ENCODE data around the gene UBE2S. TPM values are rescaled to one million over a fixed set of nuclear protein-coding genes. Genes with fewer than 3 reads are reported as not detected.
A peak's percentile ranks its signal among the peaks of the same experiment; 100 is the strongest.

UBE2S gene
- total and polyA plus RNA-seq, 2 of the 8 experiments (the other 6 are each of a cell fraction or from before 2014, with no cell fraction given), result 398 to 530 TPM

- POLR2A ChIA-PET (ENCODE audit: partially characterized antibody), result interaction anchor here (0.7 kb wide), 1 partner anchor 33 kb away, joined by 3 read pairs; no protein-coding TSS in a partner anchor
- no peak overlapping the region for H2BK20ac ChIP-seq (ENCODE audit: low read length)
- WGBS, 2 experiments (ENCODE audit: extremely low coverage in 1 of 2, insufficient coverage in 1 of 2, insufficient read length in 1 of 2, insufficient replicate concordance in 2 of 2, low coverage in 1 of 2, low lambda C conversion rate in 2 of 2, missing lambda C conversion rate in 1 of 2), result 81% methylated on average over 3 of the region's 4 CpGs; no CpG with 5 or more reads in 1 of the 2 experiments
- no peak overlapping the region; a peak in 1 of 7 replicates for H3K9ac ChIP-seq (replicated peaks in 1 of 4; ENCODE audit: extremely low read depth in 1 of 4, low read depth in 3 of 4, low read length in 3 of 4)
- H3K27ac ChIP-seq (ENCODE audit: low read depth, low read length), result no peak overlapping the region
- 0 out of 4 replicates have a peak, but pooled peaks cover 0 to 9% of the 10 kb centered on the region in 2 experiments for H3K9me3 ChIP-seq (ENCODE audit: insufficient read depth in 2 of 2, low read depth in 1 of 2, low read length in 1 of 2)
- H3K18ac ChIP-seq (ENCODE audit: extremely low read depth, low read length), result no peak overlapping the region
- no peak overlapping the region for H3K23ac ChIP-seq (ENCODE audit: insufficient read length)
- no peak for DNase-seq (ENCODE audit: low read depth in 1 of 2, low spot score in 2 of 2)
- H3K23me2 ChIP-seq (ENCODE audit: low read depth, low read length), result peaks cover 13% of the 10 kb centered on the region; the same call in 1 of the 2 replicates
- CTCF ChIA-PET (ENCODE audit: partially characterized antibody), result no interaction called here
- no peak overlapping the region; the same call in 1 of the 2 replicates for H2BK15ac ChIP-seq (ENCODE audit: low read length)
- H2BK120ac ChIP-seq (replicated peaks; ENCODE audit: low read depth, low read length), result no peak overlapping the region
- H3K4me3 ChIP-seq (ENCODE audit: extremely low read depth in 1 of 4, insufficient read depth in 2 of 4, low read depth in 3 of 4, low read length in 4 of 4), result no peak overlapping the region
- peak overlapping the region; percentile 1; the same call in 1 of the 2 replicates for H2BK12ac ChIP-seq (ENCODE audit: low read depth, low read length)
- no peak overlapping the region for H3K14ac ChIP-seq (ENCODE audit: insufficient read length)
- 0 out of 2 replicates have a peak overlapping the region, but pooled peaks have one; percentile 1 for H2AK5ac ChIP-seq (ENCODE audit: low read depth, low read length)
- H3K79me2 ChIP-seq (ENCODE audit: control insufficient read depth in 1 of 2, insufficient read depth in 2 of 2, low read length in 2 of 2), result no peaks in the 10 kb centered on the region
- no peak for TF ChIP-seq BCL11A (IDR thresholded peaks at IDR 0.05; ENCODE audit: low read depth in 2 of 2, low read length in 2 of 2)
- no peak for TF ChIP-seq BACH1 (IDR thresholded peaks at IDR 0.05; ENCODE audit: low read length)
- TF ChIP-seq HDAC6 (IDR thresholded peaks at IDR 0.05; ENCODE audit: low read depth, low read length), result no peak
- H3K56ac ChIP-seq (replicated peaks; ENCODE audit: insufficient read length, low read depth, low read length), result peak overlapping the region; percentile 100
- peak overlapping the region; percentile 95 for H4K91ac ChIP-seq (replicated peaks; ENCODE audit: insufficient read length, low read length)
- FAIRE-seq, result peak; percentile 72
- no peak overlapping the region for H3K4me2 ChIP-seq (ENCODE audit: insufficient read depth in 1 of 2, low read depth in 2 of 2, low read length in 2 of 2)
- no peaks in the 10 kb centered on the region for H3K36me3 ChIP-seq (ENCODE audit: control insufficient read depth in 2 of 4, insufficient read depth in 4 of 4, low read length in 3 of 4)
- peaks cover 4 to 19% (median 15%) of the 10 kb centered on the region in 4 experiments; a peak in 6 of 7 replicates for H3K27me3 ChIP-seq (replicated peaks in 1 of 4; ENCODE audit: control insufficient read depth in 3 of 4, extremely low read depth in 1 of 4, insufficient read depth in 3 of 4, low read length in 3 of 4)
- H2AFZ ChIP-seq (ENCODE audit: low read length), result no peak overlapping the region
- peaks cover 0 to 6% (median 0%) of the 10 kb centered on the region in 4 experiments; a peak in 3 of 7 replicates for H3K4me1 ChIP-seq (replicated peaks in 1 of 4; ENCODE audit: control insufficient read depth in 3 of 4, insufficient read depth in 4 of 4, low read length in 3 of 4)
- no peak overlapping the region for H2BK5ac ChIP-seq (ENCODE audit: low read depth, low read length)
- H4K5ac ChIP-seq (ENCODE audit: insufficient read length, low read depth, low read length), result no peak overlapping the region
- no peak overlapping the region for H3K4ac ChIP-seq (replicated peaks; ENCODE audit: insufficient read length, low read depth, low read length)
- peaks cover 6% of the 10 kb centered on the region for H3K79me1 ChIP-seq (ENCODE audit: low read depth, low read length)
- peaks cover 2 to 22% of the 10 kb centered on the region in 2 experiments for H4K20me1 ChIP-seq (replicated peaks in 1 of 2; ENCODE audit: control insufficient read depth in 1 of 2, insufficient read depth in 2 of 2, low read length in 2 of 2)
- no peak overlapping the region; the same call in 1 of the 2 replicates for H4K8ac ChIP-seq (ENCODE audit: extremely low read depth, insufficient read depth, low read length)
Observed at GRCh38 chr19:55435020-55435419, 27.4 kb upstream of the UBE2S start.

All from H1 (cell line).